Dermis lymphatic vessel endothelial cell (primary cell): ENCODE measurements around the gene OSM. TPM values are rescaled to one million over a fixed set of nuclear protein-coding genes. Genes with fewer than 3 reads are reported as not detected.

Source experiments
- total RNA-seq: library from RNA; depleted of rRNA; stranded (reverse); fragments of >200 nt; gene quantifications from 2 replicates; pipeline ENCODE4 v1.2.1, GENCODE V29; 2014

The OSM gene
- not detected in 2 replicates for total RNA-seq

DNA sequence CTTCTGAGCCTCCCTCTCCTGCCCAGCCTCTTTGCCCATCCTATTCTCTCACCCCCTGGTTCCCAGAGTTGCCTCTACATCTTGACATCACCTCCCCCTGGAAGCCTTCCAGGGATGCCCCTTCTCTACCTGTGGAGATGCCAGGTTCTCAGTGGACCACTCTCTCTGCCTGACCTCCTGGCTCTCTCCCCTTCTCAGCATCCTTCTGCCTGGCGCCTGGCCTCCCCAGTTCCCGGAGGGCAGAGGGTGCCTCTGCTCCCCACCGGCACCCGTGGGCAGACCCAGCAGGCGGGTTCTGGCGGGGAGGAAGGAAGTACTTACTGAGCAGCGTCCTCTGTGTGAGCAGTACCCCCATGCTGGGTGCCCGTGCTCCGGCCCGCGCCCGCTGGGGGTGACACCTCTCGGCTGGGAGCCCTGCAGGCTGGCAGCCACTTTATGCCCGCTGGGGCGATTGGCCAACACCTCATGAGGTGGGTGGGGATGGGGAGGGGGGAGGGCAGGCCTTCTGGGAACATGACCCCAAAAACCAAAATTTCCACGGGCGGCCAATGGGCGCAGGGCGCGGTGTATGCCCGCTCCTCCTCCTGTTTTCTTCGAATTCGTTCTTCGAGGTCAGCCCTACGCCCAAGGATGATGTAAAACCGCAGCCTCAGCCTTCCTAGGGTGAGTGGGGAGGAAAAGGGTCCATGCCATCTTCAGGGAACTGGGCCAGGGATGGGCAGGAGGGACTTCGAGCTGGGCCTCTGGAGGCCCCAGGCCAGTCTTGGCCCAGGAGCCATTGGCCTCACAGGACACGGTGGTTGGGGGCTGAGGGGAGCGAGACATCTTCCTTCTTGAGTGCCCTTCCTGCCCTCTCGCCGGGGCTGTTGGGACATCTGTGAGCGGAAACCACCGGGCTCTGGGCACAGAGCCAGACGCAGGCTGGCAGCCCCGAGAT lies at the start of gene OSM:
Gene OSM, minus strand, starts transcription at position 407 of the 937 bp plus-strand sequence. Its CDS starts 52 bp downstream, at position 355.

GRCh38 chr22:30289141-30289979 lies 22.7 kb upstream of the OSM start, which contains the start of gene CASTOR1:
TSS of gene CASTOR1 (minus strand) at chr22:30289505. CDS start at chr22:30289497, 8 bp downstream.

DNA sequence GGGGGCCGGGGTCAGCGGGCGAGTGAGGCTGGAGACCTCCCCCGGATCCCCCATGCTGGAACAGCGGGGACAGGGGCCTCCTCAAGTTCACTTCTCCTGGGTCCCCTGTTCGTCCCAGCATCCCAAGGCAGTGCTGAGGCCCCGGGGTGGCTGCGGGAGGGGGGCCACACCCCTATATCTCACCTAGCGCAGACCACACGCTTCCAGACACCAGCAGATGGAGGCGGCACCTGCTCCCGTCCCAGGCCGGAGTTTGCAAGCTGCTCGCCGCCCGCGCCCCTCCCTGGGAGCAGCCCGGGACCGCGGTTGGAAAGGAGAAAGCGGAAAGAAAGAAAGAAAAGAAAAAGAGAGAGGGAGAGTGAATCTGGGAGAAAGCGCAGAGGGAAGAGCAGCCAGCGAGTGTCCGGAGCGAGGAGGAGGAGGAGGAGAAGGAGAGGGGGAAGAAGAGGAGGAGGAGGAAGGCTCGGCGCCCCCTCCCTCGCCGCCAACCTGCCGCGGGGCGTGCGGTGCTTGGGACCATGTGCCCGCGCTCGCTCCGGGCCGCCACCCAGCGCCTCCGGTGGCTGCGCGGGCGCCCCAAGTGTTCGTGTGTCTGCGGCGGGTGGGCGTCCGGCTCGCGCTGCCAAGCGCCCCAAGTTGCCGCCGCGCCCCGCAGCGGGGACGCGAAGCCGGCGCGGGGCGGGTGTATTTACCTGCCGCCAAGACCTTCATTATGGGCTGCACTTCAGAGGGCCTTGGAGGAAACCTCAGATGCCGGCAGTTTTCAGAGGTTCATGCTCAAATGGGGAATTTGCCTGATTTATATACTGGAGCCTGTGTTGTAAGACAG lies 20.5 kb downstream of the OSM start, which contains the start of gene LIF:
Gene LIF, minus strand, starts transcription at position 775 of the 829 bp plus-strand sequence. Its CDS starts 64 bp downstream, at position 711.

Other genes starting within 250 kb of the OSM start
- not detected in 2 replicates for gene HORMAD2, start 186.4 kb downstream of the OSM start, total RNA-seq
- 0.11 and 0.34 TPM in 2 replicates for gene LIF, start 20.1 kb downstream of the OSM start, total RNA-seq
- 7.5 and 8.1 TPM in 2 replicates for gene CASTOR1, start 22.7 kb upstream of the OSM start, total RNA-seq
- 8.1 TPM in 2 replicates for gene TBC1D10A, start 60.1 kb upstream of the OSM start, total RNA-seq
- gene SF3A1, start 90.0 kb upstream of the OSM start, total RNA-seq: 15.8 and 19.6 TPM in 2 replicates
- 1.3 and 1.5 TPM in 2 replicates for gene CCDC157, start 90.2 kb upstream of the OSM start, total RNA-seq
- gene RNF215, start 120.6 kb upstream of the OSM start, total RNA-seq: 17.5 and 21.7 TPM in 2 replicates
- 16.1 and 16.6 TPM in 2 replicates for gene SEC14L2, start 130.2 kb upstream of the OSM start, total RNA-seq
- 16.6 and 17.4 TPM in 2 replicates for gene MTFP1, start 158.9 kb upstream of the OSM start, total RNA-seq
- not detected in 2 replicates for gene SEC14L3, start 205.2 kb upstream of the OSM start, total RNA-seq
- 0.17 TPM in 1 of 2 replicates, not detected in the other for gene SEC14L4, start 238.8 kb upstream of the OSM start, total RNA-seq